Measurements from ENCODE around the gene PTPN6.

DNA sequence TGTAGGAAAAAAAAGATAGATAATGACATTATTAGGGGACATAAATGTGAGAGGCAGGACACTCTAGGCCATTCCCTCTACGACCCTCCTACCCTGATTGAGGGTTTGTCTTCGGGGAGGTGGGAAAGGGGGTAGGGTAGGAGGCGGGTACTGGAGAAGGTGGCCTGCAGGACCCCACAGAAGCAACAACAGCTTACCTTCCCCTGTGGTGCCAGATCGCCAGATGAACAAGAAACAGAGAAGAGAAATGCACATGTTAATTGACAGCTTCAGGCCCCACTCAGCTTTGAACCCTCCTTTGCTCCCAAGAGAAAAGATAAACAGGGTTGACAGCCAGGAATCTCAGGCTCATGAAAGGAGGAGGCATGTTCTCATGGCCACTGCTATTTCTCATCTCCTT is 14.6 kb downstream of the PTPN6 start:
- TF ChIP-seq, protein P1, sequence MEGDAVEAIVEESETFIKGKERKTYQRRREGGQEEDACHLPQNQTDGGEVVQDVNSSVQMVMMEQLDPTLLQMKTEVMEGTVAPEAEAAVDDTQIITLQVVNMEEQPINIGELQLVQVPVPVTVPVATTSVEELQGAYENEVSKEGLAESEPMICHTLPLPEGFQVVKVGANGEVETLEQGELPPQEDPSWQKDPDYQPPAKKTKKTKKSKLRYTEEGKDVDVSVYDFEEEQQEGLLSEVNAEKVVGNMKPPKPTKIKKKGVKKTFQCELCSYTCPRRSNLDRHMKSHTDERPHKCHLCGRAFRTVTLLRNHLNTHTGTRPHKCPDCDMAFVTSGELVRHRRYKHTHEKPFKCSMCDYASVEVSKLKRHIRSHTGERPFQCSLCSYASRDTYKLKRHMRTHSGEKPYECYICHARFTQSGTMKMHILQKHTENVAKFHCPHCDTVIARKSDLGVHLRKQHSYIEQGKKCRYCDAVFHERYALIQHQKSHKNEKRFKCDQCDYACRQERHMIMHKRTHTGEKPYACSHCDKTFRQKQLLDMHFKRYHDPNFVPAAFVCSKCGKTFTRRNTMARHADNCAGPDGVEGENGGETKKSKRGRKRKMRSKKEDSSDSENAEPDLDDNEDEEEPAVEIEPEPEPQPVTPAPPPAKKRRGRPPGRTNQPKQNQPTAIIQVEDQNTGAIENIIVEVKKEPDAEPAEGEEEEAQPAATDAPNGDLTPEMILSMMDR (IDR thresholded peaks at IDR 0.05; ENCODE audit: control extremely low read depth in 1 of 3, insufficient read depth in 1 of 3, low read depth in 1 of 3, low read length in 3 of 3), result no peak
- TF ChIP-seq POLR2A (IDR thresholded peaks at IDR 0.05; ENCODE audit: control extremely low read depth in 1 of 2, low read depth in 2 of 2, low read length in 2 of 2), result no peak
- TF ChIP-seq, protein P2, sequence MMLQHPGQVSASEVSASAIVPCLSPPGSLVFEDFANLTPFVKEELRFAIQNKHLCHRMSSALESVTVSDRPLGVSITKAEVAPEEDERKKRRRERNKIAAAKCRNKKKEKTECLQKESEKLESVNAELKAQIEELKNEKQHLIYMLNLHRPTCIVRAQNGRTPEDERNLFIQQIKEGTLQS (IDR thresholded peaks at IDR 0.05; ENCODE audit: insufficient read depth, low read depth, low read length), result no peak
- no peak for TF ChIP-seq SUZ12 (IDR thresholded peaks at IDR 0.05; ENCODE audit: low read length)
- no peak for TF ChIP-seq ZNF274 (IDR thresholded peaks at IDR 0.05; ENCODE audit: borderline replicate concordance, extremely low read depth, low read length)
- no peak for TF ChIP-seq SRF (IDR thresholded peaks at IDR 0.05; ENCODE audit: low read depth, low read length)
- TF ChIP-seq POLR2AphosphoS5 (IDR thresholded peaks at IDR 0.05; ENCODE audit: low read depth, low read length), result no peak; the same call in 1 of the 2 replicates
- TF ChIP-seq, protein P3, sequence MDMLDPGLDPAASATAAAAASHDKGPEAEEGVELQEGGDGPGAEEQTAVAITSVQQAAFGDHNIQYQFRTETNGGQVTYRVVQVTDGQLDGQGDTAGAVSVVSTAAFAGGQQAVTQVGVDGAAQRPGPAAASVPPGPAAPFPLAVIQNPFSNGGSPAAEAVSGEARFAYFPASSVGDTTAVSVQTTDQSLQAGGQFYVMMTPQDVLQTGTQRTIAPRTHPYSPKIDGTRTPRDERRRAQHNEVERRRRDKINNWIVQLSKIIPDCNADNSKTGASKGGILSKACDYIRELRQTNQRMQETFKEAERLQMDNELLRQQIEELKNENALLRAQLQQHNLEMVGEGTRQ (IDR thresholded peaks at IDR 0.05; ENCODE audit: low read length), result no peak
- TF ChIP-seq YY1 (IDR thresholded peaks at IDR 0.05; ENCODE audit: low read depth, low read length), result no peak
- no peak for TF ChIP-seq EZH2 (IDR thresholded peaks at IDR 0.05; ENCODE audit: low read depth, low read length, severe bottlenecking)
- no peak for TF ChIP-seq CREB1 (IDR thresholded peaks at IDR 0.05)
